GM12878 (cell line): ENCODE results near the gene CUL4A. TPM values are rescaled to one million over a fixed set of nuclear protein-coding genes. Genes with fewer than 3 reads are reported as not detected.

Source experiments
- CUX1 ChIP-seq: IDR thresholded peaks from 2 replicates; pipeline ENCODE4 v1.6.1; 2012; ENCODE audit warnings: improper control_type of control experiment, low read depth, low read length; ENCODE audit not compliant: insufficient replicate concordance
- KAT2A ChIP-seq: conservative IDR thresholded peaks from 2 replicates; pipeline ENCODE4 v1.6.1; 2011; ENCODE audit warnings: low read depth, low read length; ENCODE audit not compliant: control insufficient read depth
- RAD51 ChIP-seq: fragments of 450-650 bp; IDR thresholded peaks from 2 replicates; pipeline ENCODE4 v1.6.1; 2016; ENCODE audit warnings: moderate library complexity, mild to moderate bottlenecking, inconsistent platforms
- RBBP5 ChIP-seq: fragments of 200-600 bp; sonication (generic); conservative IDR thresholded peaks from 2 replicates; pipeline ENCODE4 v1.6.1; 2016
- ZNF384 ChIP-seq: IDR thresholded peaks from 2 replicates; pipeline ENCODE4 v1.6.1; 2012; ENCODE audit warnings: low read depth, mild to moderate bottlenecking, low read length, improper control_type of control experiment, borderline replicate concordance
- polyA plus RNA-seq, 11 experiments: library from polyadenylated mRNA; depleted of rRNA in 4 of 11; unstranded in 6 of 11; stranded (reverse) in 5 of 11; fragments of >200 nt; fragmentation: Nextera tagmentation in 4 of 11; fragmentation: Illumina TruSeq in 1 of 11; extraction: Ambion mirVana in 4 of 11; extraction: Trizol in 1 of 11; gene quantifications; 1 replicate in 1 of 11; 2 replicates in 10 of 11; pipeline versions ENCODE4 v1.2.1 to v1.2.3, GENCODE V29; 2011 to 2016; ENCODE audit warnings: inconsistent platforms in 2 of 11, missing spikeins in 2 of 11, low read depth in 1 of 11
- total RNA-seq, 4 experiments: library from RNA; depleted of rRNA in 3 of 4; stranded (reverse); fragments of >200 nt in 3 of 4; fragmentation: Illumina TruSeq in 1 of 4; extraction: Trizol in 1 of 4; gene quantifications; 2 replicates each; pipeline versions ENCODE4 v1.2.1 to v1.2.3, GENCODE V29; 2013 to 2021
- TF ChIP-seq, protein P1 (sequence below): fragments of 450-650 bp; IDR thresholded peaks from 2 replicates; pipeline ENCODE4 v1.6.1; 2017; ENCODE audit warnings: mild to moderate bottlenecking, moderate library complexity

CUL4A gene
- total and polyA plus RNA-seq, 10 of the 15 experiments (the other 5 are each of a cell fraction or from before 2014, with no cell fraction given): 19.7 to 74.3 (median 55.6) TPM

DNA sequence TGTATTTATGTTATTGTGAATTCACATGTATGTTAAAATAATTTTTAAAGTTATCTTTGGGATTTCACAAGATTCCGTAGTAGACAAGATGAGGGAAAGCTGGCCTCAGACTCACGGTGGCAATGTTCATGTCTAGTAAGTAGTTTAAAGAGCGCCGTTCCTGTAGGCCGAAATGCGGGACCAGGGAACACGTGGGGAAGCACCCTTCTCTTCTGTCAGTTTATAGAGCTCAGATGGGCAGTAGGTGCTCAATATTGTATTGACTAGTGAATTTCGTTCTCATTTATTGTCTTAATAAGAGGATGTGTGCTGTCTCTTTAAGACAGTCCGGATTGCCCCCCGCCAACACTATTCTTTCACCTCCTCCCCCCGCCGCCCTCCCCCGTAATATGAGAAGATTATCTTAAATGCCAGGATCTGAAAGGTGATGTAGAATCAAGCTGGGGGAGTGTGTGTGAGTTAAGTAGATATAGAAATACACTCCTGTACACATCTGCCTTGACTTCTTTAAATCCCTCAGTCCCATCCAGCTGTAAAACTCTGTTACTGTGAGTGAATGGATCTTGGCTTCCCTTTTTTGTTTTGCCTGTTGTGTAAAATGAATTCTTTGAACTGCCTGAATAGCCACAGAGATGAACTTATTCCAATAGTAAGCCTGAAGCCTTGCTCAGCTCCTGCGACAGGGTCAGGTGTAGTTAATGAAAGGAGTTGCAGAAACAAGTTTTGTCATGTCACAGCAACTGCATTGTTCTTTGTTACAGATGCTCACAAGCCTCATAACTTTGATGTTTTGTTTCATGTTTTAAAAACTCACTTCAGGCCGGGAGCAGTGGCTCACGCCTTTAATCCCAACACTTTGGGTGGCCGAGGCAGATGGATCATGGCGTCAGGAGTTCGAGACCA, 88.9 kb downstream of the CUL4A start (continued):
- TF ChIP-seq CUX1 (no peak), RBBP5 (no peak), KAT2A (no peak), ZNF384 (no peak), RAD51 (no peak)
- TF ChIP-seq, protein P1, sequence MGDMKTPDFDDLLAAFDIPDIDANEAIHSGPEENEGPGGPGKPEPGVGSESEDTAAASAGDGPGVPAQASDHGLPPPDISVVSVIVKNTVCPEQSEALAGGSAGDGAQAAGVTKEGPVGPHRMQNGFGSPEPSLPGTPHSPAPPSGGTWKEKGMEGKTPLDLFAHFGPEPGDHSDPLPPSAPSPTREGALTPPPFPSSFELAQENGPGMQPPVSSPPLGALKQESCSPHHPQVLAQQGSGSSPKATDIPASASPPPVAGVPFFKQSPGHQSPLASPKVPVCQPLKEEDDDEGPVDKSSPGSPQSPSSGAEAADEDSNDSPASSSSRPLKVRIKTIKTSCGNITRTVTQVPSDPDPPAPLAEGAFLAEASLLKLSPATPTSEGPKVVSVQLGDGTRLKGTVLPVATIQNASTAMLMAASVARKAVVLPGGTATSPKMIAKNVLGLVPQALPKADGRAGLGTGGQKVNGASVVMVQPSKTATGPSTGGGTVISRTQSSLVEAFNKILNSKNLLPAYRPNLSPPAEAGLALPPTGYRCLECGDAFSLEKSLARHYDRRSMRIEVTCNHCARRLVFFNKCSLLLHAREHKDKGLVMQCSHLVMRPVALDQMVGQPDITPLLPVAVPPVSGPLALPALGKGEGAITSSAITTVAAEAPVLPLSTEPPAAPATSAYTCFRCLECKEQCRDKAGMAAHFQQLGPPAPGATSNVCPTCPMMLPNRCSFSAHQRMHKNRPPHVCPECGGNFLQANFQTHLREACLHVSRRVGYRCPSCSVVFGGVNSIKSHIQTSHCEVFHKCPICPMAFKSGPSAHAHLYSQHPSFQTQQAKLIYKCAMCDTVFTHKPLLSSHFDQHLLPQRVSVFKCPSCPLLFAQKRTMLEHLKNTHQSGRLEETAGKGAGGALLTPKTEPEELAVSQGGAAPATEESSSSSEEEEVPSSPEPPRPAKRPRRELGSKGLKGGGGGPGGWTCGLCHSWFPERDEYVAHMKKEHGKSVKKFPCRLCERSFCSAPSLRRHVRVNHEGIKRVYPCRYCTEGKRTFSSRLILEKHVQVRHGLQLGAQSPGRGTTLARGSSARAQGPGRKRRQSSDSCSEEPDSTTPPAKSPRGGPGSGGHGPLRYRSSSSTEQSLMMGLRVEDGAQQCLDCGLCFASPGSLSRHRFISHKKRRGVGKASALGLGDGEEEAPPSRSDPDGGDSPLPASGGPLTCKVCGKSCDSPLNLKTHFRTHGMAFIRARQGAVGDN: no peak
- TF ChIP-seq, all 136 proteins: peak for 0
